T follicular helper cell (primary cell): Measurements from ENCODE around the gene HSD3B7.
"Not testable (repeated sequence)": the region's sequence is repeated elsewhere in the genome, so short reads cannot be mapped to it uniquely, and the experiment has no call there.

Source experiments
- DNase-seq: peaks from one replicate; pipeline ENCODE4 v3.0.0-alpha.2; 2020; ENCODE audit warnings: low read depth
- total RNA-seq, 2 experiments: gene quantifications; one replicate each; lab custom pipeline; 2026; lab: John Stamatoyannopoulos, UW

The HSD3B7 gene
- total RNA-seq, result 1.3 to 1.7 reads per million in 2 experiments

GRCh38 chr16:30984669-30985400 is at the start of gene HSD3B7:
TSS of gene HSD3B7 (plus strand) at chr16:30985207. CDS start at chr16:30985659, 452 bp downstream.
- peak; percentile 68 for DNase-seq

GRCh38 chr16:30937692-30938091 is 47.3 kb upstream of the HSD3B7 start:
- no peak for DNase-seq

DNA sequence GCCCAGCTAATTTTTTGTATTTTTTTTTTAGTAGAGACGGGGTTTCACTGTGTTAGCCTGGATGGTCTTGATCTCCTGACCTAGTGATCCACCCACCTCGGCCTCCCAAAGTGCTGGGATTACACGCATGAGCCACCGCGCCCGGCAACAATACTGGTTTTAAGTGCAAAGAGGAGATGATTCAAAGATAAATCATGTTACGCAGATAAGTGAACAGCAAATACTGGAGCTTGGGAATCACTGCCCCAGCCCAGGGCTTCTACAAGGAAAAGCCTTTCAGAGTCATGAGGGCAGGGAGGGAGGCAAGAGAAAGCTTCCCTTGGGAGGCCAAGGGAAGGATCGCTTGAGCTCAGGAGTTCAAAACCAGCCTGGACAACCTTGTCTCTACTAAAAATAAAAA is 45.4 kb upstream of the HSD3B7 start:
- not testable (repeated sequence) for DNase-seq

DNA sequence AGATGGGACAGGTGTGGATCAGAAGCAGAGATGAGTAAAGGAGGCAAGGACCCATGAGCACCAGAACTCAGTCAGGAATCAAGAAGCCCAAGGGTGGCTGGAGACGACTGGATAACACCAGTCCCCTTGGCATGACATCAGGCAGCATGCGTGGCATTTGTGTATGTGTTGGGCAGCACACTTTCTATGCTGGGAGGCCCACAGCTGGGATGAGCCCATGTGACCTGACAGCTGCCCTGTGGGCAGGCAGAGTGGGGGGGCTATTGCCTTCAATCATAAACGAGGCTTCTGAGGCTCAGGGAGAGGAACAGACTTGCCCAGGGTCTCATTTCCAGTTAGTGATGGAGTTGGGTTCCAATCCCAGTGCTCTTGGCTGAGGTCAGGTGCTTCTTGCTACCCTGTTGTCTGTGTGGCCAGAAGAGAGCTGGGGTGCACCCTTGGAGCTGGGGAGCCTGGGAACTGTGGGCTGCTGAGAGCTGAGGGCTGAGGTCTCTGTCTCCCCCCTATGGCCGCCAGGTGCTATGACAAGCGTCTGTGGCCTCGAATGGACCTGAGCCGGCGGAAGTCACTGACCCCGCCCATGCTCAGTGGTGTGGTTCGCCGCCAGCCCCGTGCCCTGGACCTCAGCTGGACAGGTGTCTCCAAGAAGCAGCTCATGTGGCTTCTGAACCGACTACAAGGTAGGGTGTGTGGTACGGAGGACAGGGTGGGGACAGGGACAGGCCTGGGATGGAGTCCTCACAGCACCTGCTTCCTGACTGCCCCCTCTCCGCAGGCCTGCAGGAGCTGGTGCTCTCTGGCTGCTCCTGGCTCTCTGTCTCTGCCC is 43.2 kb upstream of the HSD3B7 start:
- peak; percentile 30 for DNase-seq

- no peak for DNase-seq
These were observed 42.6 kb upstream of the HSD3B7 start for GRCh38 chr16:30942426-30942806.

DNA sequence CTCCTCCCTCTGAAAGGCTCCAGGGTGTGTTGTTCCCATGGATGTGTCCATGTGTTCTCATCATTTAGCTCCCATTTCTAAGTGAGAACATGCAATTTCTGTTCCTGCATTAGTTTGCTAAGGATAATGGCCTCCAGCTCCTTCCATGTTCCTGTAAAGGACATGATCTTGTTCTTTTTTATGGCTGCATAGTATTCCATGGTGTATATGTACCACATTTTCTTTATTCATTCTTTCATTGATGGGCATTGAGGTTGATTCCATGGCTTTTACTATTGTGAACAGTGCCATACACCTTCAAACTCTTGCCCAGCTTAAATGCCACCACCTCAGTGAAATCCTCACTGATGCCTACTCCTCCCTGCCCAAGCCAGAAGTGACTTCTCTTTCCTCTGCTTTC is 40.7 kb upstream of the HSD3B7 start:
- no peak for DNase-seq

- DNase-seq, result no peak
These were observed 38.1 kb upstream of the HSD3B7 start for GRCh38 chr16:30946671-30947540.

DNA sequence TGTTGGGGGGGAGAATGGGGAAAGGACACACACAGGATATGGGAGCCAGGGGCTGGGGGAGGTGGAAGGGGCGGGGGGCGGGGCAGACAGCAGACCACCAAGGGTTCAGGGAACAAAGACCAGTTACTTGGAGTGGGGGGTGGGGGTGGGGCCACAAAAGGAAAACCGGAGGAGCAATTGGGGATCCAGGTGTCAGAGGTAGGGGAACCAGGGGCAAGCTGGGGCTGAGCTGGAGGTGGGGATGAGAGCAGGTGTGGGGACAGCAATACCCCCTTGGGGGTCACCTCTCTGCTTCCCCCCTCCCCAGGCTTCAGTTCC is 37.5 kb upstream of the HSD3B7 start:
- DNase-seq, result no peak

DNA sequence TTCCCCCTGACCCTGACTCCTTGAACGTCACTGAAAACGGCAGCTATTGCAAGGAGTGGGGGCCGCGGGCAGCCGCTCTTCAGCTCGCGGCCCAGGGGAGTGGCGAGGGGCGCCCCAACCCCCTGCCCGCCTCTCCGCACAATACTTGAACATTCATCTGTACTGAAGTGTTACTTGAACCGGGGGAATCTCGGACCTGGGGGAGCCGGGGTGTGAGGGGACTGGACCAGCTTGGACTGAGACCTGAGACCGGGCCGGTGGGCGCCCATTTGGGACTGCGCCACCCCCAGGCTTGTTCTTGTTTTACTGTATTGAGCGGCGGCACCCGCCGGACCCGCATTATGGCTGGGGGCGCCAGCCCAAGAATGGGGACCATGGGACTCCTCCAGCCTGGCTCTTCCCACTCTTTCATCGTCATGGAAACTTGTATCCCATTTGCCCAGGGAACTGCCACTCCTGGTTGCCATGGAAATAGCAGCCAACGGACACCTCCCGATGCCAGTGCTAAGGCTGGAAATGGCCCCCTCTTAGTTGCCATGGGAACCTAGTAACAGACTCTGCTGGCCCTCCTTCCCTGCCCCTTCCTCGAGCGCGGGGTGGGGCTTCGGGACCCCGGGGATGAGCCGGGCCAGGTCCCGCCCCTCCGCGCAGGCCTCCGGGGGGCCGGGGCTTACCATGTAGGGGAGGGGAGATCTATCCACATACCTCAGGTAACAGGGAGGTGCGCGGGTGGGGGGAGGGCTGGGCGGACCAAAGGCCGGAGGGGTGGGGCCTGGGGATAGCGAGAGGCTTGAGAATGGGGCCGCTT is 36.9 kb upstream of the HSD3B7 start:
- DNase-seq, result no peak

DNA sequence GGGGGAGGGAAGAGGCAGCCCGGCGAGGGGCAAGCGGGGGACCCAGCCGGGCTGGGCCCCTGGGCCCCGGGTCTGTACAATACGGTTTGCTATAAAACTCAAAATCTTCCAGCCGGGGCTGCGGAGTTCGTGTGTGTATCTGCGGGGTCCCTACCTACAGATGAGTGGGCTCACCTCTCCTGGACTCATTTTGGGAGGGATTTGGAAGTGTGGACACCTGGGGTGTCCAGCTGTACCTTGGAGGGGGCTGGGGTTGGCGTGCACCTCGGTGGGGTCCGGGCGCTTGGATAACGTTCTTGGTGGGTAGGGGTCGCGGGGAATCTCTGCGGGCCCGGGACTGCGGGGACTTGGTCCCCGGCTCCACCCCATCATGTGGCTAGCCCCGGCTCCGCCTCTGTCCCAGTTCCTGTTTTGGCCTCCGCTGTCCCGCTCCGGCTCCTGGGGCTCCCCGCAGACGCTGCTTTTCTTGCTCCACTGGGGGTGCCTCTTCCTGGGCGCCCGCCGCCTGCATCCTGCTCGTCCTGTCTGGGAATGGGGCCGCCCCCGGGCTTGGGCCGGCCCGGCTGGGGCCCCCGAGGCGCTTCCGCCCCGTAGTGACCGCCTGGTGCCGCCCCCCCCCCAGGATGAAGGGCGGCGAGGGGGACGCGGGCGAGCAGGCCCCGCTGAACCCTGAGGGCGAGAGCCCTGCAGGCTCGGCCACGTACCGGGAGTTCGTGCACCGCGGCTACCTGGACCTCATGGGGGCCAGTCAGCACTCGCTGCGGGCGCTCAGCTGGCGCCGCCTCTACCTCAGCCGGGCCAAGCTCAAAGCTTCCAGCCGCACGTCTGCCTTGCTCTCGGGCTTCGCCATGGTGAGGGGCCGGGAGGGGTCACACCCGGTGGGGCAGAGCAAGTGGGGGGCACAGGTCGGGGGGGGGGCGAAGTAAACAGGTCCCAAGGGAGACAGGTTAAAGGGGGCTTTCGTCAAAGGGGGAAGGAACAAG is 36.0 kb upstream of the HSD3B7 start, which contains the start of gene ORAI3:
ORAI3 (plus strand) TSS at position 402 of the 983 bp plus-strand sequence; CDS start at position 624, 222 bp downstream.
- DNase-seq, result no peak

DNA sequence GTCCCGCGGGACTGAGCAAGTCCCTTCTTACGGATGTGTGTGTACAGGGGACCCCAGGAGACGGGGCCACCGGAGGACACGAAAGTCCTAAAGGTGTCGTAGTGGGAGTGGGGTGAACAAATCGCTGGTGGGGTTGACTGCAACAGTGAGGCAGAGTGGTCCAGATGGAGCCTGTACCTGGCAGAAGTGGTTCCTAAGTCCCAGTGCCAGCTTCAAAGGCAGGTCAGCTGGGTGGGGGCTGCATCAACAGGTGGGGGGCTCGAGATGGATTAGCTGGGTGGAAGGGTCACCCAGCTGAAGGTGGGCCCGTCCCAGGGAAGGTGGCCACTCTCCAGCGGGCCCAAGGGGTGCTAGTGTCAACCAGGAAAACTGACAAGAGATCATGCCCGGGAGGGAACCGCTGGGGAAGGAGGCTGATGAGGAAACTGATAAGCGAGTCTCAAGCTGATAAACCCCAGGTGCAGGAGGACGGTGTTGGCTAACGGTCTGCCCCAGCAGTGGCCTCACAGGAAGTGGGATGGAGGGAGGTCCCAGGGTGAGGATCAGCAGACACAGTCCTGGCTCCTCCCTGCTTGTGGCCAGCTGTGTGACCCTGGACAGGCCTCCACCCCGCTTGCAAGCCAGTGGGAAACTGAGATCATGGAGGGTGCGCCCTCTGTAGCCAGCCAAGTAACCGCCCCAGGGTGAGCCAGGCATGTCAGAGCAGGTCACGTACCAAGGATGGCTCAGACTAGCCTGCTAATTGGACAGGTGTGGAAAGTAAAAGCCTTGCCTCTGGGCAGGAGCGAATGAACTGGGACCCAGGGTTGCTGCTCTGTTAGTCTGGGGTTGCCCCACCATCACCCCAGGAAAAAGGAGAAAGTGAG is 35.1 kb upstream of the HSD3B7 start:
- no peak for DNase-seq

- no peak for DNase-seq
These were observed 34.4 kb upstream of the HSD3B7 start for GRCh38 chr16:30950516-30951065.

GRCh38 chr16:30951193-30951592 is 33.8 kb upstream of the HSD3B7 start:
- no peak for DNase-seq

- DNase-seq, result no peak
These were observed 33.3 kb upstream of the HSD3B7 start for GRCh38 chr16:30951750-30952149.

DNA sequence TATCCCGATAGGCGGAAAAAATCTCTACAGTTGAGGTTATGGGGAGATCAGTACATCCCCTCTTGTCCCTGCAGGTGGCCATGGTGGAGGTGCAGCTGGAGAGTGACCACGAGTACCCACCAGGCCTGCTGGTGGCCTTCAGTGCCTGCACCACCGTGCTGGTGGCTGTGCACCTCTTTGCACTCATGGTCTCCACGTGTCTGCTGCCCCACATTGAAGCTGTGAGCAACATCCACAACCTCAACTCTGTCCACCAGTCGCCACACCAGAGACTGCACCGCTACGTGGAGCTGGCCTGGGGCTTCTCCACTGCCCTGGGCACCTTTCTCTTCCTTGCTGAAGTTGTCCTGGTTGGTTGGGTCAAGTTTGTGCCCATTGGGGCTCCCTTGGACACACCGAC is 31.9 kb upstream of the HSD3B7 start:
- no peak for DNase-seq

DNA sequence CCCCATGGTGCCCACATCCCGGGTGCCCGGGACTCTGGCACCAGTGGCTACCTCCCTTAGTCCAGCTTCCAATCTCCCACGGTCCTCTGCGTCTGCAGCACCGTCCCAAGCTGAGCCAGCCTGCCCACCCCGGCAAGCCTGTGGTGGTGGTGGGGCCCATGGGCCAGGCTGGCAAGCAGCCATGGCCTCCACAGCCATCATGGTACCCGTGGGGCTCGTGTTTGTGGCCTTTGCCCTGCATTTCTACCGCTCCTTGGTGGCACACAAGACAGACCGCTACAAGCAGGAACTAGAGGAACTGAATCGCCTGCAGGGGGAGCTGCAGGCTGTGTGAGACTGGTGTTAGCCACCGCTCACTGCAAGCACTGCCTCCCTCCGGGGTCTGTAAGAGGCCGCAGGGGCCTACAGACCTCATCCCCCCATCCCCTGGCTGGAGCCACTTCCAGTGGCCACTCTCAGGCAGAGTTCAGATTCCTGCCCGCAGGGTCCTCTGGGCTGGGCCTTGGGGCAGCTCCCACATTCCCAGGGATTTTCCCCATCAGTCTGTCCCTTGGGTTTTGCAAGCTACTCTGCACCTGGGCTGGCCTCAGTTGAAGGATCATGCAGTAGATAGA is 31.4 kb upstream of the HSD3B7 start:
- peak; percentile 36 for DNase-seq

GRCh38 chr16:30954993-30955392 is 30.0 kb upstream of the HSD3B7 start:
- no peak for DNase-seq
